Measurements from ENCODE around the gene SLC26A3.

Gene SLC26A3

DNA sequence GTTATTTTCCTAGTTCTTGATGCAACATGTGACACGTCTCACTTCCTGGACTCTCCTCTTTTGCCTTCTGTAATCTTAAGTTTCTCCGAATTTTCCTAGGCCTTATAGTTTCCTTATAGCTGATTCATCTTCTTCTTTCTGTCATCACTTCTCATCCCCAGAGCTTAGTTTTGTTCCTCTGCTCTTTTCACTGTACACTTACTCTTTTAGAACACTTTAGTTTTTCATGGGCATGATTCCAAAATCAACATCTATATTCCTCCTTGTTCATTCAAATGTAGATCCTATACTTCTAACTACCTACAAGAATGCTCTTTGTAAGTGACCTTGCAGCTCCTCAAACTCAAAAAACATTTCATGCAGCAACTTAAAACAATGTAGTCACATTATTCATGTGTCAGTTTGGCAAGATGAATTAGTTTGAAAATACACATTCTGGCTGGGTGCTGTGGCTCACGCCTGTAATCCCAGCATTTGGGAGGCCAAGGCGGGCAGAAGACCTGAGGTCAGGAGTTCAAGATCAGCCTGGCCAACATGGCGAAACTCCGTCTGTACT is 13.1 kb upstream of the SLC26A3 start:
- in situ Hi-C loops (cut with MboI; ENCODE audit: low sequenced_read_pairs) = no loop called here

DNA sequence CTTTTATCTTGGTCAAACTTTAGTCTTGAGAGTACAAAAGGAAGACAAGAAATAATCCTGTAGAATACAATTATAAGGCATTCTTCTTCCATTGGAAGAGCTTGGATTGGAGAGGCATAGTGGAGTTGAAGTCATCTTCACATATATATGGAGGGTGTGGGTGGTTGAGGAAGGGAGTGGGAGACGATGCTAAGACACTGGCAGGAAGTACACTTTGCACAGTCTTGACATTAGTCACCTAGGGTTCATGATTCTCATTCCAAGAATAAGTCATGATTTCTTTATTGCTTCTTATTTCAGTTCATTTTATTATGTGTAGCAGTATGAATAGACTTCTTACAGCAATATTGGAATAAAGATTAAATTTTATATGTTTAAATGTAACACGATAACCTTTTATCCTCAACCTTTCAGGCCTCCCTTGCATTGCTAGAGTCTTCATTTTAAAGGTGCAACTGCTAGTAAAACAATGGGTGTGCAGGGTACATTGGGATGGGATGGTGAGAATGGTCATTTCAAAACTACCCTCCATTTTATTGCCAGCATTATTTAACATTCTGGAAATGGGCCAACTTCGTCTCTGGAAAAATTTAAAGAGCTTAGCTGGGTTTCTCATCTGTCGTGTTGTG is 12.3 kb upstream of the SLC26A3 start:
- in situ Hi-C loops (cut with MboI; ENCODE audit: low sequenced_read_pairs) = no loop called here

DNA sequence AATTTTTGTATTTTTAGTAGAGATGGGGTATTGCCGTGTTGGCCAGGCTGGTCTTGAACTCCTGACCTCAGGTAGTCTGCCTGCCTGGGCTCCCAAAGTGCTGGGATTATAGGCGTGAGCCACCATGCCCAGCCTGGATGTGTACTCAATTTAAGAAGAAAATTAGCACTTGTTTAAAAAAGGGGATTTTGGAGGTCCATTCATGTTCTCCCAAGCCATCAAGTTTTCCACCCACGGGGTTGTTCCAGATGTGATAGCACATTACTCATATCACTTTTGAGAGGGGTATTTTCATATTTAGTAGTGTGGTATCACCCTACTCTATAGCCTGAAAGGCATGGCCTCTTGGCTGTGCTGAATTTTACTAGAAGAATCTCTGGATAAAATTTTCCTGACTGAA is 10.5 kb upstream of the SLC26A3 start:
- in situ Hi-C loops (cut with MboI; ENCODE audit: low sequenced_read_pairs) = no loop called here

DNA sequence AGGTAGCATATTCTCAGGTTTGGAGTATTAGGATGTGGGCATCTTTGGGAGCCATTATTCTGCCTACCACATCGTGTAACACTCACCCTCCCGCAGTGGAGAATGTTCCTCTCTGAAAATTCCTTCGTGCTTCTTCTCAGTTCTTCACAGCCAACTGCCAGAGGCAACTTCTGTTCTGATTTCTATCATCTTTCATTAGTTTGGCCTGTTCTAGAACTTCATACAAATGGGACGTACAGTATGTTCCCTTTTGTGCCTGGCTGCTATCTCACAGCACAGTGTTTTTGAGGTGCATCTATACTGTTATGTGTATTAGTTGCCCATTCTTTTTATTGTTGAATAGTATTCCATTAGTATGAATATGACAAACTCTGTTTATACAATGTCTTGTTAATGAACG is 8.9 kb upstream of the SLC26A3 start:
- in situ Hi-C loops (cut with MboI; ENCODE audit: low sequenced_read_pairs) = no loop called here

DNA sequence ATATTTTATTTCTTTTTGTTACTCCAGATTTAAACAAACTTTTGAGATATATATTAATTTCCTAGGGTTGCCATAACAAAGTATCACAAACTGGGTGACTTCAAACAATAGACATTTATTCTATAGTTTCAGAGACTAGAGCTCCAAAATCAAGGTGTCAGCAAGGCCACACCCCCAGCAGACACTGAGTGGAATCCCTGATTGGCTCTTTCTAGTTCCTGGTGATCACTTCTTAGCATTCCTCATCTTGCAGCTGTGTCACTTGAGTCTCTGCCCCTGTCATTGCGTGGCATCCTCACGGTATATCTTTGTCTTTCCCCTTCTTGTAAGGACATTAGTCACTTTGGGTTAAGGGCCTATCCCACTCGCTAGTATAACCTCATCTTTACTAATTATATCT is 7.6 kb upstream of the SLC26A3 start:
- in situ Hi-C loops (cut with MboI; ENCODE audit: low sequenced_read_pairs) = no loop called here

DNA sequence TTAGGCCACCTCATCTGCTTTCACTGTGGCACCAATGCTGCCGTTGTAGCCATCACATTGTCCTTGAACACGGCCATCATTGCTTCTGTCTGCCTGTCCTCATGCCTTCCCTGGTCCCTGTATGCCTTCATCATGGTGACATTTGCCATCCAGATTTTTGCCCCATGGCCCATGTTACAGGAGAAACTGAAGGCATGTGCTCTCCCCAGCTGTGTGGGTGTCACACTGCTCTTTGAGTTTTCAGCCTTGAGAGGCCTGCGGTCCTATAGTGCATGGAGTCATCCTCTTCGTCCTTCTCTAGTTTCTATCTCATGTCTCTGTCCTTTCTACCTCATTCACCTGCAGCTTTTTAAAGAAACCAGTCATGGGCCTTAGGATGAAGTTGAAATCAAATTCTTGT is 6.2 kb upstream of the SLC26A3 start:
- in situ Hi-C loops (cut with MboI; ENCODE audit: low sequenced_read_pairs) = no loop called here

DNA sequence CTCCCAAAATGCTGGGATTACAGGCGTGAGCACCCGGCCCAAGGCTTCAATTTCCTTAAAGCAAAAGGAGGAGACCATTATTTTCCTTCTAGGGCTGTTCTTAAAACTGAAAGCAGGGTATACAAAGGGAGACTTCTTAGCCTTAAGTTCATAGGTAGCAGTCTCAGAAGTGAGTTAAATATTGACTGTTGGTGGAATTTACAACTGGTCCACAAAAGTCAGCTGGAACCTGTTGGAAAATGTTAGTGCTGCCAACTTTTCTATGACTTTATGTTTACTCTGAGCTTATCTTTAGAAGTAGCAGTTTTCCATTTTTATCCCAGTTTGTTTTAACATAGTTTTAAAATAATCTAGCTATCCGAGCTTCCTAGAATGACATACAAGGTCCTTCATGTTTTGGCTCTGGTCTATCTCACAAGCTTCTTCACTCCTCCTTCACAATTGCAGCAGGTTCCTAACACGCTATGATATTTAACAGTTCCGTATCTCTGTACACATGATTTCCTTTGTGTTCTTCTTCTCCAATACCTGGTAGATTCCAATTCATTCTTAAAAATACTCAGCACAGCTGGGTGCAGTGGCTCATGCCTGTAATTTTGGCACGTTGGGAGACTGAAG is 3.3 kb downstream of the SLC26A3 start:
- in situ Hi-C loops (cut with MboI; ENCODE audit: low sequenced_read_pairs) = no loop called here

DNA sequence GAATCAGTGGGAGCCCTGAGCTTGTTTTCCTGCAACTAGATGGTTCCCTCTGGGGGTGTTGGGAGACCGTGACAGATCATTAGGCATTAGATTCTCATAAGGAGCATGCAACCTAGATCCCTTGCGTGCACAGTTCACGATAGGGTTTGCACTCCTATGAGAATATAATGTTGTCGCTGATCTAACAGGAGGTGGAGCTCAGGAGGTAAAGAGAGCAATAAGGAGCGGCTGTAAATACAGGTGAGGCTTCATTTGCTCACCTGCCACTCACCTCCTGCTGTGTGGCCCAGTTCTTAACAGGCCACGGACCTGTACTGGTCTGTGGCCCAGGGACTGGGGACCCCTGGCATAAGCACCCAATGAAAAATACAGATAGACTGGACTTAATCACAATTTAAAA is 10.7 kb downstream of the SLC26A3 start:
- in situ Hi-C loops (cut with MboI; ENCODE audit: low sequenced_read_pairs) = no loop called here

DNA sequence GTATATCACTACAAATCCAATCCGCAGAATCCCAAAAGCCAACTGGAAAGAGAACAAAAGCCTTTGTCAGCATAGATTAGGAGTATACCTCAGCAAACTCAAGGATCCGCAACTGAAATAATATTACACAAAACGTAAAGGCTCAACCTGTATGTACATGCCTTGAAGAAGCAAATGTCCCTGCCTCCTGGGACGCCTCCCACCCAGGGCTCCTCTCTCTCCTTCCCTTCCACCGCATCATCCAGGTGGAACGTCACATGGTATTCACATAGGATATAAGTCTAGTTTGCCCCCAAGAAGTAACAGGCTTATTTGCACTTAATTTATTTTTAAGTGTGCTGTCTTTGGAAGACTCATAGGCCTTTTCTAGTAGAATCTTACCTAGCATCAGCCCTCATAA is 13.4 kb downstream of the SLC26A3 start:
- in situ Hi-C loops (cut with MboI; ENCODE audit: low sequenced_read_pairs) = no loop called here

DNA sequence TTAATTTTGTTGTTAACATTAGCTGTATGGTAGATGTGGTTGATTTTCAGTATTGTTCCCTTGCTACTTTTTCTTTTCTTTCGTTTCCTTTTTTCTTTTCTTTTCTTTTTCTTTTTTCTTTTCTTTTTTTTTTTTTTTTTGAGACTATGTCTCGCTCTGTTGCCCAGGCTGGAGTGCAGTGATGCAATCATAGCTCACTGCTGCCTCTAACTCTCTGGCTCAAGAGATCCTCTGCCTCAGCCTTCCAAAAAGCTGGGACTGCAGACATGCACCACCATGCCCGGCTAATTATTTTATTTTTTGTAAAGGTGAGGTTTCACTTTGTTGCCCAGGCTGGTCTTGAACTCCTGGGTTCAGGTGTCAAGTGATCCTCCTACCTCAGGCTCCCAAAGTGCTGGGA is 14.4 kb downstream of the SLC26A3 start:
- in situ Hi-C loops (cut with MboI; ENCODE audit: low sequenced_read_pairs) = no loop called here

DNA sequence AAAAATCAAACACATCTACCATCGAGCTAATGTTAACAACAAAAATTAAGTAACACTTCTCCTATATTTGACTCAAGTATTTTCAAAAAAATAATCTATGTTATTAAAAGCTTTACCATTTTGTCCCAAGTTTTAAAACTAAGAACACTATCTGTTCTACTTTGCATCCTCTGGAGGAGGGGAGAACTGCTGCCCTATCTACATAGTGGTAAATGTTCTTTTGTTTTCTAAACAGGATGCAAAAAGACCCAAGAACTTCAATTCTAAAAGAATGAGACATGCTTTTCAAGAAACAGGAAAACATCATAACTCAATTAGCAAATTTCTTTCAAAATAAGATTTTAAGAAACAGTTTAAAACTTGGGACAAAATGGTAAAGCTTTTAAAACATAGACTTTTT is 14.8 kb downstream of the SLC26A3 start:
- in situ Hi-C loops (cut with MboI; ENCODE audit: low sequenced_read_pairs) = no loop called here

DNA sequence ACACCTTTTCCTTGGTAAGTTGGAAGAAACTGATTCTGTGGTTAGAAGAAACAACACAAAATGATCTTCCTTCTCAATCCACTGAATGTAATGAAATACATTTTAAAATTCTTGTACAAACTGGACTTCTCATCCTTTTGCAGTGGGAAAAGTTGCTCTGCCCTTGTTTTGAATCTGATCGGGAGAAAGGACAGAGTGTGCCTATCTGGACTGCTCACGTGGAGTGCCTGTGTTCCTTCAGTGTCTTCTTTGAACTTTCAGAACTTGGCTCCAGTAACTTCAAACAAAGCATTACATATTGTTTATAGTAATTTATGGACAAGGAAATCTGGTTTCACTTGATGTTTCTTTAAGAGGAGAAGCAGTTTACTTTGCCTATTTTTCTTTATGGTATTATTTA is 17.1 kb downstream of the SLC26A3 start:
- in situ Hi-C loops (cut with MboI; ENCODE audit: low sequenced_read_pairs) = no loop called here

DNA sequence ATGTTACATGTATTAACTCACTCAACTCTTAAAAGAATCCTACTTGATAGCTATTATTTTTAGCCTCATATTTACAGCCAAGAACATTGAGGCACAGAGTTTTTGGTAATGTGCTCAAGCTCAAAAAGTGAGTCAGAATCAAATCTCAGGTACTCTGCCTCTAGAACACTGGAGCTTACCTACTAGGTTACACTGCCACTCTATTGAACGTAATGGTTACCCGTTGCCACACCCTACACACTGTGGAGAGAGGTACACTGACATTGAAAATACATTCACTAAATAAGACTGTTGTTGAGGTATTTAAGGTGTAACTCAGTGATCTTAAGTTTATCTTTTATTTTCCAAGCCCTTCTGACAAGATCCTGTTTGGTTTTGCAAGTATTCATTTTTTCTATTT is 17.9 kb downstream of the SLC26A3 start:
- in situ Hi-C loops (cut with MboI; ENCODE audit: low sequenced_read_pairs) = no loop called here

DNA sequence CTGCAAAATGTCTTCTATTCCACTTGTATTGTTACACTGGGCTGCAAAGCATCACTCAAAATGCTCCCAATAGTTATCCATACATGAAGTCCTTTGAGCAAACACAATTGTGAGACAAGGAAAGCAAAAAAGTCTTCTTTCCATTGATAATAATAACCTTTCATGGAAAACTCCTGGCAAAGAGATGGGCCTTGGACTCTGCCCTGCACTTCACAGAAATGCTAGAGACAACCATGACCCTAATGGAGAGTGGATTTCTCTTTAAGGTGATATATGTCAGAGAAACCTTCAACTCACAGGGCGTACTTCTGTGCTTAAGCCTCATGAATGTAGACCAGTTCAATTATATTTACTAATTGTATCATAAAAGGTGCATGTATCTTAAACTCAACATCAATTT is 19.4 kb downstream of the SLC26A3 start:
- in situ Hi-C loops (cut with MboI; ENCODE audit: low sequenced_read_pairs) = no loop called here

DNA sequence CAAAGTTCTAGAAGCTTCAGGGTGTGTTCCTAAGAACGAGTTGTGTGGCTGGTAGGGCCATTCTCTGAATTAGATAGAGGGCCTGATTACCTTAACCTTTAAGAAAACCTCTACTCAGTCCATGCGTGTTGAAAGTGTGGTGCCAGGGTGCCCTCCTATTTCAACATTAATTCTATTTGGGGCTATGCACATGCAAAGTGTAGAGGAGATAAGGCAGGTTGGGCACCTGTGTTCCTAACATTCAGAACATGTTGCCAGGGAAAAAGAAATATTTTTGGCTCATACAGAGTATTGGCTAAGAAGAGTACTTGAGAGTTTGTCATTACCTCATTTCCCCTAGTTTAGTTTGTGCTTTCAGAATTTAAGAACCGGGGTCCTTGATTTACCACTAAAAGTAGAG is 20.6 kb downstream of the SLC26A3 start:
- in situ Hi-C loops (cut with MboI; ENCODE audit: low sequenced_read_pairs) = no loop called here

DNA sequence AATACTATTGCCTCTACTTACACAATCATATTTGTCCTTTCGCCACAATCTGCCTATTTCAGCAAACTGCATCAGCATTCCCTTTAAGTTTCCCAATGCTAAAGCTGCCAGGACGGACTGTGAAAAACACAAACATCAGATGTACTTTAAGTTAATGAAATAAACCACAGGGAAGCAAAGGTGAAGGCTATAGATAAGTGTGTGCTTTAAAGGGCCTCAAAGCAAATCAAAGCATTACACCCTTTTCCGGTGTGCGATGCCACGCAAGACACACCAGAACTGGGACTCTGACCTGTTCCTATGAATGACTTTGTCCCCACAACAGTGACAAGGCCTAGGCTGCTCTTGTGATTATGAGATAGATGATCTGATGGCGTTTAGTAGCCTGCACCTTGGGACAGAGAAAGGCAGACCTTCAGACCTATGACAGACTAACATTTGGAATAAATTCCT is 23.4 kb downstream of the SLC26A3 start:
- in situ Hi-C loops (cut with MboI; ENCODE audit: low sequenced_read_pairs) = no loop called here

DNA sequence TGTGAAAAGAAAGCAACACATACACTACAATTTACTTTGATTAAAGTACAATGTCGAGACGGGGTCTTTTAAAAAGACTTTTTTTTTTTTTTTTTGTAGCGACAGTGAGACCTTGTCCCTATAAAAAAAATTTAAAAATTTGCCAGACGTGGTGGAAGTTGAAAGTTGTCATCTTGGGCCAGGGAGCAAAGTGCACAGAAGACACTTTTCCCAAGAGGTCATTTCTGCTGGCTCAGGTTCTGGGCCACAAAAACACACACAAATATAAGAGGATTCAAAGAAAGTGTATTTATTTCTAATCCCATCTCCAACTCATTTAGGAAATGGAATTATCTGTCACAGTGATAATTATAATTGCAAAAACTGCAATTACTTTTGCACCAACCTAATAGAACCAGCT is 24.7 kb downstream of the SLC26A3 start:
- in situ Hi-C loops (cut with MboI; ENCODE audit: low sequenced_read_pairs) = no loop called here

DNA sequence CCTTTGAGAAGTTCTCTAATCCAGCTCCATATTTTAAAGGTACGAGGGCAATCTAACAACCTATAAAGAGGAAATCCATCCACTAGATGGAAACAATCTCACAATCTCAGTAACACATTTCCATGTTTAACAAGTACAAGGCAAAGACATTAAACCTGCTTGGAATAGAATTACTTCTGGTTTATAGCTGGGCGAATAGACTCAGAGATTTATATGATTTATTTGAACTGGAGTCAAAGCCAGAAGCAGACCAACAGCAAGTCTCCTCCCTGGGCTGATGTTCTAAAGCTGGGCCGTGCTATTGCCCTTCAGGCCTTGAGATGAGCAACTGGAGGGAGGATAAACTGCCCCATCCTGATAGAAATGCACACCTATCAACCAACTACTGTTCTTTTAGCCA is 25.3 kb downstream of the SLC26A3 start:
- in situ Hi-C loops (cut with MboI; ENCODE audit: low sequenced_read_pairs) = no loop called here

DNA sequence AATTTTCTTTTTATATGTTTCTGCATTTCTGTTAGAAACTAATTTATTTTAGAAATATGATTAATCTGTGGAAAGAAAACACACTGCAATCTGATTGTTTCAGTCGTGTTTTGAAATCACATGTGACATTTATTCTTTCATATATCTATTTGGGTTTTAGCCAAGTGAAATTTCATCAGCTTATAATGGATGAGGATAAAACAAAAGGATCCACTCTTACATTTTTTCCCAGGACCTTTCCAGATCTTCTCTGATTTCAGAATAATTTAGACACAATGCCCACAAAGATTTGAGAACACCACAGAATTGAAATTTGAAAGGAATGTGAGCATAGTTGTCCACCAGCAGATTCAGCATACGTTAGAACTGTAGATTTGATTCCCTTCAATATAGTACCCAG is 30.0 kb downstream of the SLC26A3 start:
- in situ Hi-C loops (cut with MboI; ENCODE audit: low sequenced_read_pairs) = no loop called here

DNA sequence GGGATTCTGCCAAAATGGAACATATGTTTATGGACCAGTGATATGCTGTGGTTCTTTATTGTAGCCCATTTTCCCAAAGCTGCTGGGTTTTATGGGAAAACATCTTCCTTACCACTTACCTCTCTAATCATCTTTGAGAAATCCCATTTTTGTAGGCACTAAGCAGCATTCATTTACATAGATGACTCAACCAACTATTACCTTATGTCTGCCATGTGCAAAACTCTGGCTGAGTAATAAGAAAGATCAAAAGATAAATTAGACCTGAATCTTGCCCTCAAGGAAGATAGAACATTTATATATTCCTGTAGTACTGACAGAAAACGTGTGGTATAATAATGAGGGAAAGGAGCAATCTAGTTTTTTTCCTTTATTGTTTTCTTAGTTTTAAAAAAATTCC is 34.8 kb downstream of the SLC26A3 start:
- in situ Hi-C loops (cut with MboI; ENCODE audit: low sequenced_read_pairs) = no loop called here

DNA sequence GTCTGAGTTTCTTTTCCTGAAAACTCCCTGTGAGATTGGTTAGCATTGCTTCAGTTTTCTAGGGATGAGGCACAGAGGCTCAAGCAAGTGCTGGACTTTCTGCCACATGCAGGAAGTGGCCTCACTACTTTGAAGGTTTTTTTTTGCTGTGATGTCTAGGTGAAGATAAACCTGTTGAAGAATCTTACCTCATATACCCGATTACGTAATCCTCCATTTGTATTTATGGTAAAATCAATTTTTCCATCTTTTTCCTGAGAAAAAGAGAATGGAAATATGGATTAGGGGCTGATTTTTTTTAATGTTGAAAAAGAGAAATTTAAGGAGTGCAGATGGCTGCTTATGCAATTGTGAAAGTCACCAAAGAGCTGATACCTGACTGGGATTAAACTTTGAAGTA is 35.6 kb downstream of the SLC26A3 start:
- in situ Hi-C loops (cut with MboI; ENCODE audit: low sequenced_read_pairs) = no loop called here

DNA sequence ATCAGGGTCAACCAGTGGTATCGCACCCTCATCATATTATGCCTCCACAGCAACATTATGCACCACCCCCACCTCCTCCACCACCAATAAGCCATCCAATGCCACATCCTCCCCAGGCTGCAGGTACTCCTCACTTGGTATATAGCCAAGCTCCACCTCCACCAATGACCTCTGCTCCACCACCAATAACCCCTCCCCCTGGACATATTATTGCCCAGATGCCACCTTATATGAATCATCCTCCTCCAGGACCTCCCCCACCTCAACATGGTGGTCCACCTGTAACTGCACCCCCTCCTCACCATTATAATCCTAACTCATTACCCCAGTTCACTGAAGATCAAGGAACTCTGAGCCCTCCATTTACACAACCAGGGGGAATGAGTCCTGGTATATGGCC is 44.4 kb downstream of the SLC26A3 start:
- in situ Hi-C loops (cut with MboI; ENCODE audit: low sequenced_read_pairs) = no loop called here

DNA sequence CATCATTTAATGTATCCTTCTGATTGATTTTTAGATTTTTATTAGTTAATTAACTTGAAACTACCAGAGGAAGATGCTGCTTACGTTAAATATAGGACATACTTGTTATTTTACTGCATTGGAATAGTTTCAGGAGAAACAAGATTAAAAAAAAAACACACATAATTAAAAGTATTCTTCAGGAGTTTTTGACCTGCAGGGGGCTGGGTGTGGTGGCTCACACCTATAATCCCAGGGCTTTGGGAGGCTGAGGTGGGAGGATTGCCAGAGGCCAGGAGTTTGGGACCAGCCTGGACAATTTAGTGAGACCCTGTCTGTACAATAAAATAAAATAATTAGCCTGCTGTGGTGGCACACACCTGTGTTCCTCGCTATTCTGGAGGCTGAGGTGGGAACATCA is 48.4 kb downstream of the SLC26A3 start:
- in situ Hi-C loops (cut with MboI; ENCODE audit: low sequenced_read_pairs) = no loop called here
